Stimulated activated naive B cell treated with anti-CD40 and anti-IgM and Interleukin-4, amounts not matched to agents 10 μg/mL and 1 μg/mL and 100 μg/mL, for 72 hours (primary cell): ENCODE results near the gene SHCBP1L.
"Not testable (repeated sequence)": the region's sequence is repeated elsewhere in the genome, so short reads cannot be mapped to it uniquely, and the experiment has no call there.

Source experiments
- ATAC-seq, 2 donors: fragments of 150-1000 bp; cut with Tn5 transposase; replicated peaks; 2 replicates each; pipeline ENCODE4 v1.10.0; 2021; ENCODE audit warnings: moderate library complexity in 1 of 2
- DNase-seq: peaks from one replicate; pipeline ENCODE4 v3.0.0; 2021
- H3K27ac Mint-ChIP-seq: one replicate; pipeline ENCODE4 v1.8.0; 2022; ENCODE audit warnings: mild to moderate bottlenecking, mixed read lengths
- H3K27me3 Mint-ChIP-seq, 2 donors: one replicate each; pipeline ENCODE4 v1.8.0; 2022; ENCODE audit warnings: mixed read lengths in 2 of 2
- H3K36me3 Mint-ChIP-seq, 2 donors: one replicate each; pipeline ENCODE4 v1.8.0; 2022; ENCODE audit warnings: mixed read lengths in 2 of 2, mild to moderate bottlenecking in 1 of 2
- H3K4me1 Mint-ChIP-seq, 2 donors: one replicate each; pipeline ENCODE4 v1.8.0; 2022; ENCODE audit warnings: mixed read lengths in 2 of 2, mild to moderate bottlenecking in 1 of 2
- H3K4me3 Mint-ChIP-seq, 2 donors: one replicate each; pipeline ENCODE4 v1.8.0; 2022; ENCODE audit warnings: mild to moderate bottlenecking in 2 of 2, mixed read lengths in 2 of 2, moderate library complexity in 1 of 2
- H3K9me3 Mint-ChIP-seq, 2 donors: one replicate each; pipeline ENCODE4 v1.8.0; 2022; ENCODE audit warnings: mixed read lengths in 2 of 2, mild to moderate bottlenecking in 1 of 2

SHCBP1L gene

GRCh38 chr1:182953826-182954225 is 860 bp upstream of the SHCBP1L start:
- H3K27me3 Mint-ChIP-seq = peaks cover 19 to 24% of the 10 kb centered on the region in 2 donors
- no peak overlapping the region for H3K4me3 Mint-ChIP-seq
- no peak for DNase-seq
- no peak for ATAC-seq
- peaks cover 0 to 2% of the 10 kb centered on the region in 2 donors for H3K36me3 Mint-ChIP-seq
- H3K27ac Mint-ChIP-seq = no peak overlapping the region
- H3K9me3 Mint-ChIP-seq = no peaks in the 10 kb centered on the region
- H3K4me1 Mint-ChIP-seq = peaks cover 8% of the 10 kb centered on the region in 2 donors

DNA sequence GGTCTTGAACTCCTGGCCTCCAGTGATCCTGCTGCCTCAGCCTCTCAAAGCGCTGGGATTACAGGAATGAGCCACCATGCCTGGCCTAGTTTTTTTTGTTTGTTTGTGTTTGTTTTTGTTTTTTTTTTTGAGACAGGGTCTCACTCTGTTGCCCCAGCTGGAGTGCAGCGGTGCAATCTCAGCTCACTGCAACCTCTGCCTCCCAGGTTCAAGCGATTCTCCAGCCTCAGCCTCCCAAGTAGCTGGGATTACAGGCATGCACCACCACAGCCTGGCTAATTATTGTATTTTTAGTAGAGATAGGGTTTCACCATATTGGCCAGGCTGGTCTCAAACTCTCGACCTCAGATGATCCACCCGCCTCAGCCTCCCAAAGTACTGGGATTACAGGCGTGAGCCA is 9.6 kb downstream of the SHCBP1L start:
- ATAC-seq, H3K36me3 Mint-ChIP-seq, H3K4me3 Mint-ChIP-seq, H3K9me3 Mint-ChIP-seq, DNase-seq, H3K4me1 Mint-ChIP-seq, H3K27ac Mint-ChIP-seq: not testable (repeated sequence)
- peaks cover 29 to 43% of the 10 kb centered on the region in 2 donors for H3K27me3 Mint-ChIP-seq

GRCh38 chr1:182942145-182942544 is 10.8 kb downstream of the SHCBP1L start:
- H3K9me3 Mint-ChIP-seq, H3K27ac Mint-ChIP-seq, H3K4me1 Mint-ChIP-seq, H3K36me3 Mint-ChIP-seq, ATAC-seq, DNase-seq: not testable (repeated sequence)
- peak overlapping the region; percentile 18 to 82 for H3K4me3 Mint-ChIP-seq
- peaks cover 28 to 54% of the 10 kb centered on the region in 2 donors for H3K27me3 Mint-ChIP-seq

DNA sequence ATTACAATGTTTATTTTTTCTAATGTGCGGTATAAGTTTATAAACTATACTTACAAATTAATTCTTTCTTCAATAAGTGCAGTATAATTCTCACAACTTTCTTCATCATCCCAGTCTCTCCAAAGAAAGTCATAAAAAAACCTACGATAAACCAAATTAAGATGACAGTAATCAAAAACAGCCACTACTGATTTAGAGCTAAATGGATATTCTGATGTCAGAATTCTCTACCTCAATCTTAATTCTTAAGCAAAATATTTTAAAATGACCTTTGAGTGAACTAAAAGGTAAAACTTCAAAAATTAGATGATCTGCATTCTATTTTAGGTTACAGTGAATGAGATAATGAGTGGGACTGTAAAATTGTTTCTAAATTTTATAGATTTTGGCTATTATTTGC is 13.6 kb downstream of the SHCBP1L start:
- Mint-ChIP-seq H3K27me3 (peaks cover 16 to 53% of the 10 kb centered on the region in 2 donors), H3K27ac (no peak overlapping the region), H3K9me3 (peaks cover 5 to 10% of the 10 kb centered on the region in 2 donors), H3K36me3 (peaks cover 0 to 1% of the 10 kb centered on the region in 2 donors), H3K4me1 (peaks cover 3 to 5% of the 10 kb centered on the region in 2 donors), H3K4me3 (no peak overlapping the region)
- no peak for ATAC-seq
- DNase-seq = no peak

DNA sequence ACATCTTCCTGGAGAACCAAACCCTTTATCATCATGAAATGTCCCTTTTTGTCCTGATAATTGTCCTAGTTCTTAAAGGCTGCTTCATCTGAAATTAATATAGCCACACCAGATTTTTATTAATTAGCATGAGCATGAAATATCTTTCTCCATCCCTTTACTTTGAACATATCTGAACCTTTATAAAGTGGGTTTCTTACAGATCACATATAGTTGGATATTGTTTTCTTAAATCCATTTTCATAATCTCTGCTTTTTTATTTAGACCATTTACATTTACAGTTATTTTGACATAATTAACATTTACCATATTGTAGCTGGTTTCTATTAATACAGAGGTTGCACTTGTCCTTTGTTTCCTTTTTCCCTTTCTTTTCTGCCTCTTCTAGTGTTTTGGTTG is 17.2 kb downstream of the SHCBP1L start:
- peaks cover 0 to 1% of the 10 kb centered on the region in 2 donors for H3K36me3 Mint-ChIP-seq
- no peaks in the 10 kb centered on the region for H3K4me1 Mint-ChIP-seq
- ATAC-seq = no peak
- no peak overlapping the region for H3K4me3 Mint-ChIP-seq
- peaks cover 11% of the 10 kb centered on the region in 2 donors for H3K9me3 Mint-ChIP-seq
- peaks cover 17 to 55% of the 10 kb centered on the region in 2 donors for H3K27me3 Mint-ChIP-seq
- H3K27ac Mint-ChIP-seq = no peak overlapping the region
- no peak for DNase-seq

GRCh38 chr1:182930985-182931384 is 22.0 kb downstream of the SHCBP1L start:
- no peak overlapping the region for H3K27ac Mint-ChIP-seq

DNA sequence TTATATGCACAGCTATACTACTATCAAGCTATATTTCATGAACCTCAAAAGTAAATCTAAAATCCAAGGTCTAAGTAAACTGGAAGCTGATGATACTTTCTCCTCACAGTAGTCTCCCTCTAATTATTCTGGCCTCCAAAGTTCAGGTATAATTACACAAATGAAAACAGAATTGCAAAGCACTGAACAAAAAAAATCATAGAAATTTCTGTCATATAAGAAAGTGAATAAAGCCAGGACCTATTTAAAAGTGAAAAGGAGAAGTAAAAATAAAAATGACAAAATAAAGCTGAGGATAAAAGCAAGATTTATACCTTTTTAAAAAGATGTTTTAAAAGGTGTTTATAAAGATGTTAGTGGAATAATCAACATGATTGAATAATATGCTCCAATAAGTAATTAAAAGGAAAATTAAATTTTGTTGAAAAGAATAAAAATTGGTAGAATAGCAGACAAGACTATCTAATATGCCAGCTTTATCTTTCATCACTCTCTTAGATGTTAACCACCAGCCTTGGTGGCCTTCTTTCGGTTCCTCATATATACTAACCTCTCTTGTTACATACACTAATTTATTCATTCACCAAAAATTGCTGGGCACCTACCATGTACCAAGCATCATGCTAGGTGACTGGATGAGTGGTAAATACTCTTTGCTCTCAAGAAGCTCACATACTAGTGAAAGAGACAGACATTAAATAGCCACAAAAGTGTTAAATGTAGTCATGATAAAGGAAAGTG is 25.1 kb downstream of the SHCBP1L start:
- Mint-ChIP-seq H3K27ac (peak overlapping the region; percentile 2), H3K36me3 (no peaks in the 10 kb centered on the region)
- ATAC-seq = peak; percentile 100

More at GRCh38 chr1:182930985-182931384, 22.0 kb downstream of the SHCBP1L start:
- Mint-ChIP-seq H3K9me3 (peaks cover 5 to 6% of the 10 kb centered on the region in 2 donors), H3K4me1 (peaks cover 9 to 16% of the 10 kb centered on the region in 2 donors), H3K36me3 (no peaks in the 10 kb centered on the region), H3K4me3 (no peak overlapping the region), H3K27me3 (peaks cover 4 to 25% of the 10 kb centered on the region in 2 donors)
- DNase-seq (no peak), ATAC-seq (no peak)

GRCh38 chr1:182925661-182926060 is 27.3 kb downstream of the SHCBP1L start:
- H3K36me3 Mint-ChIP-seq = no peaks in the 10 kb centered on the region
- DNase-seq (no peak), ATAC-seq (no peak)
- peaks cover 17 to 18% of the 10 kb centered on the region in 2 donors for H3K27me3 Mint-ChIP-seq
- H3K4me1 Mint-ChIP-seq = peaks cover 9 to 16% of the 10 kb centered on the region in 2 donors
- no peak overlapping the region for H3K27ac Mint-ChIP-seq
- H3K4me3 Mint-ChIP-seq = no peak overlapping the region
- no peaks in the 10 kb centered on the region for H3K9me3 Mint-ChIP-seq

More for the DNA sequence above, 25.1 kb downstream of the SHCBP1L start:
- peak; percentile 6 for DNase-seq
- Mint-ChIP-seq H3K4me3 (no peak overlapping the region), H3K9me3 (no peaks in the 10 kb centered on the region), H3K4me1 (peaks cover 9 to 16% of the 10 kb centered on the region in 2 donors), H3K27me3 (peaks cover 6 to 10% of the 10 kb centered on the region in 2 donors)

GRCh38 chr1:182917378-182917777 is 35.6 kb downstream of the SHCBP1L start:
- peaks cover 26 to 27% of the 10 kb centered on the region in 2 donors for H3K27me3 Mint-ChIP-seq
- ATAC-seq (no peak), DNase-seq (no peak)
- no peak overlapping the region for H3K4me3 Mint-ChIP-seq
- no peaks in the 10 kb centered on the region for H3K9me3 Mint-ChIP-seq
- H3K4me1 Mint-ChIP-seq = peaks cover 0 to 3% of the 10 kb centered on the region in 2 donors
- H3K27ac Mint-ChIP-seq = no peak overlapping the region
- no peaks in the 10 kb centered on the region for H3K36me3 Mint-ChIP-seq

GRCh38 chr1:182913401-182913800 is 39.6 kb downstream of the SHCBP1L start:
- H3K36me3 Mint-ChIP-seq = peaks cover 0 to 3% of the 10 kb centered on the region in 2 donors
- peaks cover 7 to 17% of the 10 kb centered on the region in 2 donors for H3K27me3 Mint-ChIP-seq
- DNase-seq (no peak), ATAC-seq (no peak)
- H3K27ac Mint-ChIP-seq = no peak overlapping the region
- peaks cover 2 to 7% of the 10 kb centered on the region in 2 donors for H3K9me3 Mint-ChIP-seq
- peaks cover 0 to 3% of the 10 kb centered on the region in 2 donors for H3K4me1 Mint-ChIP-seq
- no peak overlapping the region for H3K4me3 Mint-ChIP-seq

GRCh38 chr1:182910143-182910542 is 42.8 kb downstream of the SHCBP1L start:
- ATAC-seq (no peak), DNase-seq (no peak)
- no peak overlapping the region for H3K27ac Mint-ChIP-seq
- H3K4me3 Mint-ChIP-seq = no peak overlapping the region
- H3K9me3 Mint-ChIP-seq = peaks cover 2 to 11% of the 10 kb centered on the region in 2 donors
- peaks cover 0 to 3% of the 10 kb centered on the region in 2 donors for H3K36me3 Mint-ChIP-seq
- H3K27me3 Mint-ChIP-seq = peaks cover 5 to 17% of the 10 kb centered on the region in 2 donors
- H3K4me1 Mint-ChIP-seq = no peaks in the 10 kb centered on the region

GRCh38 chr1:182909578-182909977 is 43.4 kb downstream of the SHCBP1L start:
- Mint-ChIP-seq H3K27ac (no peak overlapping the region), H3K27me3 (peaks cover 5 to 17% of the 10 kb centered on the region in 2 donors), H3K9me3 (peaks cover 2 to 11% of the 10 kb centered on the region in 2 donors), H3K4me3 (no peak overlapping the region), H3K36me3 (peaks cover 0 to 3% of the 10 kb centered on the region in 2 donors), H3K4me1 (no peaks in the 10 kb centered on the region)
- no peak for ATAC-seq
- no peak for DNase-seq

- Mint-ChIP-seq H3K4me1 (peaks cover 0 to 2% of the 10 kb centered on the region in 2 donors), H3K4me3 (no peak overlapping the region), H3K9me3 (peaks cover 0 to 4% of the 10 kb centered on the region in 2 donors), H3K27me3 (peaks cover 5 to 13% of the 10 kb centered on the region in 2 donors), H3K27ac (no peak overlapping the region), H3K36me3 (no peaks in the 10 kb centered on the region)
- DNase-seq = no peak
- no peak for ATAC-seq
Observed at GRCh38 chr1:182905321-182905720, 47.6 kb downstream of the SHCBP1L start.

DNA sequence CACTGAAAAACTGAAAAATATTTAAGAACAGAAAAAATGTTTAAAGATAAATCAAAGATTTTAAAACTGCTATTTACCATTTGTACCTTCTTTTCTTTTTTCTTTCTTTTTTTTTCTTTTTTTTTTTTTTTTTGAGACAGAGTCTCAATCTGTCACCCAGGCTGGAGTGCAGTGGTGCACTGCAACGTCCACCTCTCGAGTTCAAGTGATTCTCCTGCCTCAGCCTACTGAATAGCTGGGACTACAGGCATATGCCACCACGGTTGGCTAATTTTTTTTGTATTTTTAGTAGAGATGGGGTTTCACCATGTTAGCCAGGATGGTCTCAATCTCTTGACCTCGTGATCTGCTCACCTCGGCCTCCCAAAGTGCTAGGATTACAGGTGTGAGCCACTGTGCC is 51.0 kb downstream of the SHCBP1L start:
- H3K4me3 Mint-ChIP-seq, H3K27ac Mint-ChIP-seq, ATAC-seq, DNase-seq, H3K27me3 Mint-ChIP-seq, H3K4me1 Mint-ChIP-seq, H3K9me3 Mint-ChIP-seq, H3K36me3 Mint-ChIP-seq: not testable (repeated sequence)

- H3K36me3 Mint-ChIP-seq = no peaks in the 10 kb centered on the region
- H3K4me1 Mint-ChIP-seq = peaks cover 0 to 4% of the 10 kb centered on the region in 2 donors
- H3K27me3 Mint-ChIP-seq = peaks cover 0 to 17% of the 10 kb centered on the region in 2 donors
- H3K27ac Mint-ChIP-seq = no peak overlapping the region
- H3K4me3 Mint-ChIP-seq = no peak overlapping the region
- ATAC-seq = no peak
- H3K9me3 Mint-ChIP-seq = peaks cover 0 to 3% of the 10 kb centered on the region in 2 donors
- no peak for DNase-seq
Observed at GRCh38 chr1:182897696-182898095, 55.3 kb downstream of the SHCBP1L start.
